NCI-H460 (cell line): Measurements from ENCODE around the gene COLEC11. TPM values are rescaled to one million over a fixed set of nuclear protein-coding genes. Genes with fewer than 3 reads are reported as not detected.
A peak's percentile ranks its signal among the peaks of the same experiment; 100 is the strongest.

ENCODE experiments used
- DNase-seq: peaks from one replicate; pipeline ENCODE4 v3.0.0-alpha.2; 2016; ENCODE audit warnings: low read depth; ENCODE audit errors: extremely low read depth
- total RNA-seq: library from RNA; depleted of rRNA; stranded (reverse); fragments of >200 nt; shearing (Covaris generic); gene quantifications from 2 replicates; pipeline ENCODE4 v1.2.3, GENCODE V29; 2014

Gene COLEC11
- total RNA-seq, 1 experiment from 2014 or later: 1.1 TPM

GRCh38 chr2:3667151-3667631 is 72.3 kb downstream of the COLEC11 start:
- no peak for DNase-seq

DNA sequence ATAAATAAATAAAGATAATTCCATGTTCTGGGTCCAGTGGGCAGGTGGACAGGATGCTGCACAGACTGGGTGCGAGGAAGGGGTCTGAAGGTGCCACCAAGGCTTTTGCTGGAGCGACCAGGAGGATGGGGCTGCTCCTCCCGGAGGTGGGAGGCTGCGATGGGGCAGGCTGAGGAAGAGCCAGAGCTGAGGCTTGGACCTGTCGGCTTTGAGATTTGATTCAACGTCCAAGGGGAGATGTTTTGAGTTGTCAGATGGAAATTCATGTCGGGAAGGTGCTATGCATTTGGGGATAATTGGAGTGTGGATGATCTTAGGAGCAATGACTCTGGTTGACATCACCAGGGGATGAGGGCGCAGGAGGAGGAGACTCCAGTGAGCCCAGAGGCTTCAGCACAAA is 74.7 kb downstream of the COLEC11 start:
- no peak for DNase-seq

DNA sequence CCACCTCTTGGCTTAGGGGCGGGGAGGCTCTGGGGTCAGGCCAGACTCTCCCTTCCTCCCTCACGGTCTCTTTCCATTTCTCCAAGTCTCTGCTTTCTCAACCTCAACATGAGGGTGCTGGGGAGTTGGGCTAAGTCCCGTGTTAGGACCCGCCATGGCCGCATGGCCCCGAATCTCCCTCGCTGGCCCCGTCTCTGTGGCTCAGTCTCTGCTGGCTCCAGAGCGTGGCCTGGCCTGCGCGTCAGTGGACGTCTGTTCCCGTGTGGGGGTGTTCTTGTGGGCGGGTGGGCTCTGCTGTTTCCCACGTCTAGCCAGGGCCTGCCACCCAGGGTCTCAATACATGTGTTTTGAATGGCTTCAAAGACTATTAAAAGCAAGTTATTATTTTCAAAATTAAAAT is 75.5 kb downstream of the COLEC11 start:
- DNase-seq: no peak

- no peak for DNase-seq
These were observed 76.0 kb downstream of the COLEC11 start for GRCh38 chr2:3670941-3671340.

DNA sequence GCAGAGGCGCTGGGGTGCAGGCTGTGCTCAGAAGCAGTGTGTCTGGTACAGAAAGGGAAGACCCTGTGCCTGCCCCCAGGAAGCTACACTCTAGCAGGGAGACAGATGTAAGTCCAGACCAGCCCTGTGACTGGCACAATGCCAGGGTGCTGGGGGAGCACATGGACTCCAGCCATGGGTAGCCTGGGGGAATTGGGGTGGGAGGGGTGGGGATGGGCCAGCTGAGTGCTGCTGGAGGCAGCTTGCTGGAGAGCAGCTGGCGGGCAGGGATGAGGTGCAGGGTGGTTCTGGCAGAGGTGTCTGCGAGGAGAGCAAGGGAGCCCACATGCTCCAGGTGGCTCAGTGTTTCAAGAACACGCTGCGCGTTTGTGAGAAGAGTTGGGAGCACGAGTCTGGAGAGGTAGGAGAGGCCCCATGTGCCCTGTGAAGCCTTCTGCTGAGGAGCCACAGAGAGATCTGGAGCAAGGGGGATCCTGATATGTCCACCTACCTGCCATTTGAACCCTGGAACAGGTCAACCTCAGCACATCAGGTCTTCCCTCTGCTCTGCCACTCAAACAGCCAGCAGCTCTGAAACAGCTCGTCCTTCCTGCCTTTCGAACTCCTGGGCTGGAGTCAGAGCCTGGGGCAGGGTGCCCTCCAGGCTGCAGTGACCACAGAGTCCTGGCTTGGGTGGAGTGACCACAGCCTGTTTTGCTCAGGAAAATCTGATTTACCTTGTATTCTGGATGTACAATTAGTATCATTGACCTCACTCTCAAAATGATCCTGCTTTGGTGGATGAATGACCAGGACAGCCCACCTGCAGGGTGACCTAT is 78.2 kb downstream of the COLEC11 start:
- DNase-seq: no peak

- DNase-seq: no peak
These were observed 79.3 kb downstream of the COLEC11 start for GRCh38 chr2:3674066-3674845.

- no peak for DNase-seq
These were observed 80.8 kb downstream of the COLEC11 start for GRCh38 chr2:3675687-3676086.

DNA sequence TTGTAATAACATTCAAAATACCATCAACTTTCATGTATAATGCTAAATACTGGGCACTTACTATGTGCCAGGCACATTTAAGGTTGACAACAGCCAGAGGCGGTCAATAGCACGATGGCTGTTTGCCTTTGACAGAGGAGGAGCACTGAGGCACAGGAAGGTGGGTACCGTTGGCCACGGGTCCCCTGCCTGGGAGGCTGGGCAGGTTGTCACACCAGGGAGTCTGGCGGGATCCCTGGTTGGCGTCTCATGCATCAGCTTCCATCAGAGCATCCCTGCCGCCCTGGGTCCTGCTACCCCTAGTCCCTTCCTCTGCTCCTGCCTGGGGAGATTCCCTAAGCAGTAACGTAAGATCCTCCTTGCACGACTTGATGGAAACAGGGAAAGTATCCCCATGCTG is 82.5 kb downstream of the COLEC11 start:
- no peak for DNase-seq

- no peak for DNase-seq
These were observed 83.3 kb downstream of the COLEC11 start for GRCh38 chr2:3678212-3678611.

- no peak for DNase-seq
These were observed 84.3 kb downstream of the COLEC11 start for GRCh38 chr2:3679180-3679579.

DNA sequence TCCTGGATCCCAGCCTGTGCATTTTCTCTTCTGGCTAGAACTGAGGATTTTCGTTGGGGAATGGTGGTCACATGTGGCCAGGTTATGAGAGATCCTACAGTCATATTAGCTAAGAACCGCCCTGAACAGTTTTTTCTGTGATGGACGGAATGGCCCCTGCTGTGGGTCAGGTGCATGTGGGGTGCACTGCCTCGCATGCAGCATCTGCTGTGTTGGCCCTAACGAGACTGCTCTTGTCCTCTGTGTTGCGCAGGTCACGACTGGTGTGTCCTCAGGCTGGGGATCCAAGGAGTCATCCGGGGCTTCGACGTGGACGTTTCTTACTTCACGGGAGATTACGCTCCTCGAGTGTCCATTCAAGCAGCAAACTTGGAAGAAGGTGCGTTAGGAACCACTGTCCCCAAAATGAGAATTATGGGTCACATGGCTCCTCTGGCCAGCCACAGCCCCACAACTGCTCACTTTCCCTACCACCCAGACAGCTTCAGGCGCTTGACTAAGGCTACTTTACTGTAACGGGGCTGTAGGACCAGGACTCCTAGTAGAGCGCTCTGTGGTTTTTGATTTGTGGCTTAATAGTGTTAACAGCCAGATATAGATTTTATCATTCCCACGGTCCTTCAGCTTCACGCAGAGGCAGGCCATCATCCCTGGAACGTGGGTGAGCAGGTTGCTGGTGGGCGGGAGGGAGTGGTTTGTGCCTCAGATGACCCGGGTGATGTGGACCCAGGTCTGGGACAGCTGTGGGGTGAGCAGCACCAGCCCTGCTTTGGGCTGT is 84.9 kb downstream of the COLEC11 start:
- DNase-seq: no peak

GRCh38 chr2:3680548-3681345 is 85.8 kb downstream of the COLEC11 start:
- no peak for DNase-seq

- no peak for DNase-seq
These were observed 86.7 kb downstream of the COLEC11 start for GRCh38 chr2:3681625-3682024.

DNA sequence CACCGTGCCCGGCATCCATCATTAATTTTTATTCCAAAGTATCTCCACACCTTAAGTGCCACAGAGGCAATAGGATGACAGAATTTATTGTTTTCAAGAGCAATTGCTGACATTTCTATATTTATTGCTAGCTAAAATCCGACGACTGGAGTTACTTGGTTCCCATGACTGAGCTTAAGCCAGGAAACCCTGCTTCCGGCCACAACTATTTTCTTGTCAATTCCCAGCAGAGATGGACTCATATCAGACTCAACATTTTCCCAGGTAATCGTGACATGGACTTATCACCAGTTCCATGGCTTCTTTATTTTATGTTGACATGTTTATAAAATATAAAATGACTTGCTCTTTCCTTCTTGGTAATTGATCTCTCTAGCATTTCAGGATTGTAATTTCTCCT is 87.9 kb downstream of the COLEC11 start:
- no peak for DNase-seq

DNA sequence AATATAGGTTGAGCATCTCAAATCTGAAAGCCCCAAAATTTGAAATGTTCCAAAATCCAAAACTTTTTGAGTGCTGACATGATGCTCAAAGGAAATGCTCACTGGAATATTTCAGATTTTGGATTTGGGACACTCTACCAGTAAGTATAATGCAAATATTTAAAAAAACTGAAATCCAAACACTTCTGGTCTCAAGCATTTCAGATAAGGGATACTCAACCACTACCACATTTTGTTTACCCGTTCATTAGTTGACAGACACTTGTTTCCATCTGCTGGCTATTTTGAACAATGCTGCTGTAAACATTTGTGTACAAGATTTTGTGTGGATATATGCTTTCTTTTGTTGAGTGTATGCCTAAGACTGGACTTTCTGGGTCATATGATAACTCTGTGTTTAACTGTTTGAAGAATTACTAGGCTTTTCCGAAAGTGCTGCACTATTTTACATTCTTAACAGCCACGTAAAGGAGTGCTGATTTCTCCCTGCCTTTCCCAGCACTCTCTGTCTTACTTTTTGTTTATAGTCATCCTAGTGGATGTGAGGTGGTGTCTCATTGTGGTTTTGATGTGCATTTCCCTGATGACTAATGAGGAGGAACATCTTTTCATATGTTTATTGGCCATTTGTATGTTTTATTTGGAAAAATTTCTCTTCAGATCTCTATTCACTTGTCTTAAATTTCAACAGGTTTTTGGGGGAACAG is 89.0 kb downstream of the COLEC11 start:
- DNase-seq: no peak

DNA sequence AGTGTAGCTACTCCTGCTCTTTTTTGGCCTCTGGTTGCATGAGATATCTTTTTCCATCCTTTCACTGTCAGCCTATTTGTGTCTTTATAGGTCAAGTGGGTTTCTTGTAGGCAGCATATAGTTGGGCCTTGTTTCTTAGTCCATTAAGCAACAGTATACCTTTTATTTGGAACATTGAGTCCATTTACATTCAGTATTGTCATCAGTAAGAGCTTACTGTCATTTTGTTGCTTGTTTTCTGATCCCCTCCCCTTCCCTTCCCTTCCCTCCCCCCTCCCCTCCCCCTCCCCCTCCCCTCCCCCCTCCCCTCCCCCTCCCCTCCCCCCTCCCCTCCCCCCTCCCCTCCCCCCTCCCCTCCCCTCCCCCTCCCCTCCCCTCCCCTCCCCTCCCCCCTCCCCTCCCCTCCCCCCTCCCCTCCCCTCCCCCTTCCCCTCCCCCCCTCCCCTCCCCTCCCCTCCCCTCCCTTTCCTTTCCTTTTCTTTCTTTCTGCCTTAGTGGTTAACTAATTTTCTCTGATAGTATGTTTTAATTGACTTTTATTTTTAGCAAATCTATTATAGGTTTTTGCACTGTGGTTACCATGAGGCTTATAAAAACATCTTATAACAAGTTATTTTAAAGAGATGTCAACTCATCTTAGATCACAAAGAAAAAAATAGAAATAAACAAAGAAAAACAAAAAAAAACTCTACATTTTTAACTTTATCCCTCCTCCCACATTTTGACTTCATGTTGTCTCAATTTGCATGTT is 95.3 kb downstream of the COLEC11 start:
- DNase-seq: no peak

GRCh38 chr2:3692375-3692774 is 97.5 kb downstream of the COLEC11 start:
- peak; percentile 24 for DNase-seq
